ENCODE measurements around the gene PPP3CA. TPM values are rescaled to one million over a fixed set of nuclear protein-coding genes. Genes with fewer than 3 reads are reported as not detected.

Gene PPP3CA
- total RNA-seq, 1 experiment from 2014 or later, result 31.0 TPM

DNA sequence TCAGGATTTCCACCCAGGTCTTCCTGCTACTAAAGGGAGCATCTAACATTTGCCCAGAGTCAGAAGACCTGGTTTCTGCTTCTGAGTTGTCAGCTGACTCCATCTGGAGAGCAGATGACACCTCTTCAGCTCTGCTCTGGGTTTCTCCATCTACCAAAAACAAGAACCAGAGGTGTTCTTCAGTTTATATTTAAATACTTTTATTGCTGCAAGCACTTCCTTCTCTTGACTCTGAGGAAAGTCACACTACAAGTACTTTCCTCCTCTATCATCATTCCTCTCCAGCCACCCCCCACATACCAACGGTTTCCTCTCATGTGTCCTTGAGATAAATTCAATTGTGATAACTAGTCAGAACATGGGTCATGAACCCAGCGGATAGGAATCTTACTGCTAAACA is 88.4 kb downstream of the PPP3CA start:
- Histone ChIP-seq H3K27ac (ENCODE audit: low read length) (no peak overlapping the region), H3K27me3 (ENCODE audit: control insufficient read depth, insufficient read depth, low read length) (no peaks in the 10 kb centered on the region), H3K9me3 (ENCODE audit: control insufficient read depth, insufficient read depth, low read depth, low read length) (no peaks in the 10 kb centered on the region), H3K36me3 (ENCODE audit: control insufficient read depth, insufficient read depth, low read length) (no peaks in the 10 kb centered on the region), H3K4me3 (ENCODE audit: low read depth in 2 of 2, low read length in 2 of 2) (no peak overlapping the region), H3K4me1 (ENCODE audit: control insufficient read depth, insufficient read depth, low read length) (no peaks in the 10 kb centered on the region)
- intact Hi-C loops (cut with micrococcal nuclease; ENCODE audit: unreplicated experiment) (no loop called here), in situ Hi-C loops (cut with HindIII; ENCODE audit: low pct_unique_long_range_greater_than_20kb, low sequenced_read_pairs) (no loop called here)
- BruUV-seq (replicated peaks), result no TSS peak
- ATAC-seq (no peak), DNase-seq (ENCODE audit: low read depth, low spot score) (no peak)
- TF ChIP-seq CTCF (IDR thresholded peaks at IDR 0.05), result no peak
- TF ChIP-seq POLR2AphosphoS5 (IDR thresholded peaks at IDR 0.05; ENCODE audit: low read depth, low read length), result no peak
- no peak for TF ChIP-seq SIN3A (IDR thresholded peaks at IDR 0.05; ENCODE audit: borderline replicate concordance, insufficient read depth, low read depth, low read length)
- no peak for TF ChIP-seq REST (IDR thresholded peaks at IDR 0.05; ENCODE audit: insufficient read depth in 1 of 2, low read depth in 2 of 2, low read length in 1 of 2)
- no peak for TF ChIP-seq TCF7L2 (IDR thresholded peaks at IDR 0.05; ENCODE audit: low read depth, low read length)
- CTCF ChIA-PET, result no interaction called here
- POLR2A ChIA-PET, result no interaction called here

DNA sequence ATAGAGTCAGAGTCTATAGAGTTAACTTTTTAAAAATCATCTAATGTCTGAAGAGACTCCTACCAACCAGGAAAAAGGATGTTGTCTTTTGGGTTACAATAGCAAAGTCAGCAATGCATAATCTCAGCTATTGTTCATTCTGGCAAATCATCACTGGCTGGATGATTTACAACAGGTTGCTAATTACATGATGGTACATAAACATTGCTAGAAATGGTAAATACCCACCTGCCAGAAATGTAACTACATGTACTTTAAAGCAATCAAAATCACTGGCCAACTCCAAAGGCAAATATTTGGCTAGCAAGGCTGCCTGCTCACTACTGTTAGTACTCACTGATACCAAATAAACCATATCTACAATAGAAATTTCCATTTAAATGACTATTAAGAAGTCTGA is 91.1 kb downstream of the PPP3CA start:
- DNase-seq (ENCODE audit: low read depth, low spot score), result no peak
- ChIA-PET POLR2A (no interaction called here), CTCF (no interaction called here)
- Histone ChIP-seq H3K9me3 (ENCODE audit: control insufficient read depth, insufficient read depth, low read depth, low read length) (no peaks in the 10 kb centered on the region), H3K27me3 (ENCODE audit: control insufficient read depth, insufficient read depth, low read length) (no peaks in the 10 kb centered on the region), H3K36me3 (ENCODE audit: control insufficient read depth, insufficient read depth, low read length) (no peaks in the 10 kb centered on the region), H3K4me3 (ENCODE audit: low read depth in 2 of 2, low read length in 2 of 2) (no peak overlapping the region), H3K4me1 (ENCODE audit: control insufficient read depth, insufficient read depth, low read length) (no peaks in the 10 kb centered on the region; the same call in 1 of the 2 replicates), H3K27ac (ENCODE audit: low read length) (no peak overlapping the region)
- intact Hi-C loops (cut with micrococcal nuclease; ENCODE audit: unreplicated experiment) (no loop called here), in situ Hi-C loops (cut with HindIII; ENCODE audit: low pct_unique_long_range_greater_than_20kb, low sequenced_read_pairs) (no loop called here)
- ATAC-seq, result no peak
- TF ChIP-seq POLR2AphosphoS5 (IDR thresholded peaks at IDR 0.05; ENCODE audit: low read depth, low read length), result no peak
- no peak for TF ChIP-seq REST (IDR thresholded peaks at IDR 0.05; ENCODE audit: insufficient read depth in 1 of 2, low read depth in 2 of 2, low read length in 1 of 2)
- TF ChIP-seq SIN3A (IDR thresholded peaks at IDR 0.05; ENCODE audit: borderline replicate concordance, insufficient read depth, low read depth, low read length), result no peak
- no peak for TF ChIP-seq CTCF (IDR thresholded peaks at IDR 0.05)
- no peak for TF ChIP-seq TCF7L2 (IDR thresholded peaks at IDR 0.05; ENCODE audit: low read depth, low read length)
- BruUV-seq (replicated peaks), result no TSS peak
